HUES64 (cell line): Measurements from ENCODE around the gene PAFAH2. TPM values are rescaled to one million over a fixed set of nuclear protein-coding genes. Genes with fewer than 3 reads are reported as not detected.

Source experiments
- H3K27ac ChIP-seq: 2 replicates; pipeline ENCODE4 v1.7.0; 2013; ENCODE audit warnings: low read depth, low read length, inconsistent platforms
- H3K27me3 ChIP-seq: 2 replicates; pipeline ENCODE4 v1.6.1; 2013; ENCODE audit warnings: mild to moderate bottlenecking, low read length; ENCODE audit not compliant: insufficient read depth
- H3K36me3 ChIP-seq: 2 replicates; pipeline ENCODE4 v1.6.1; 2013; ENCODE audit warnings: mild to moderate bottlenecking, low read length; ENCODE audit not compliant: insufficient read depth
- H3K4me1 ChIP-seq: 2 replicates; pipeline ENCODE4 v1.6.1; 2013; ENCODE audit warnings: mild to moderate bottlenecking, low read length, moderate library complexity; ENCODE audit not compliant: insufficient read depth
- H3K4me3 ChIP-seq: 2 replicates; pipeline ENCODE4 v1.5.1; 2013; ENCODE audit warnings: mild to moderate bottlenecking, low read length, moderate library complexity
- H3K9ac ChIP-seq: 2 replicates; pipeline ENCODE4 v1.6.1; 2013; ENCODE audit warnings: mild to moderate bottlenecking, low read depth, low read length
- H3K9me3 ChIP-seq: 2 replicates; pipeline ENCODE4 v1.6.1; 2013; ENCODE audit warnings: low read depth, low read length; ENCODE audit not compliant: insufficient read depth
- WGBS: fragments of 150-250, 120-280 bp; methylation state at CpG from one replicate; pipeline ENCODE4 v1.1.7; 2013; ENCODE audit warnings: missing lambda C conversion rate; 5-methylcytosine and 5-hydroxymethylcytosine counted together
- polyA plus RNA-seq, 2 experiments: library from polyadenylated mRNA; stranded (reverse); fragments of 50-300 nt; gene quantifications; one replicate each; pipeline ENCODE4 v1.2.3, GENCODE V29; 2013

The PAFAH2 gene
- polyA plus RNA-seq (2013, experiment 1 of 2) = 5.4 TPM
- 5.3 TPM for polyA plus RNA-seq (2013, experiment 2 of 2)

GRCh38 chr1:25997828-25998761 is at the start of gene PAFAH2:
Gene PAFAH2, minus strand, starts transcription at chr1:25998063. Its CDS starts 7,247 bp downstream, at chr1:25990816.
- Histone ChIP-seq H3K9ac (peak within 1 kb of the TSS; percentile 65), H3K9me3 (no peaks in the 10 kb centered on the region), H3K27me3 (no peaks in the 10 kb centered on the region), H3K36me3 (no peaks in the 10 kb centered on the region), H3K27ac (no peak within 1 kb of the TSS), H3K4me1 (peaks cover 14% of the 10 kb centered on the region), H3K4me3 (peak within 1 kb of the TSS; percentile 72)
- 3% methylated on average over 44 of the region's 47 CpGs for WGBS

DNA sequence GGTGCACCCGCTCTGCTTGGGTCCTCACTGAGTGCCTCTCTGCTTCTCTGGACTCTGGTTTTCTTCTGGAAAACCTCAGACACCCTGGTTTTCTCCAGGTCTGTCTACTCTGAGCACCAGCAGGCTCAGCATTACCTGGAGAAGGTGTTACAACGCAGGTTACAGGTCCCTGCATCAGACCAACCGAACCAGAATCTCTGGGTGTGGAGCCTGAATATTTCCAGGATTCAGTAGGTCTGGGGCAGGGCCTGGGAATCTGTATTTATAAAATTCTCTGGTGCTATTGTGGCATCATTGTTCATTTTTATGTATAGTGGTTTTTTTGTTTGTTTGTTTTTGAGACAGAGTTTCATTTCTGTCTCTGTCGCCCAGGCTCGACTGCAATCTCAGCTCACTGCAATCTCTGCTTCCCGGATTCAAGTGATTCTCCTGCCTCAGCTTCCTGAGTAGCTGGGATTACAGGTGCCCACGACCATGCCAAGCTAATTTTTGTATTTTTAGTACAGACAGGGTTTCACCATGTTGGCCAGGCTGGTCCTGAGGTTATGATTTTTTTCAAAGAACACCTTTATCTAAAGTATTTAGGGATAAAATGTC is 49.5 kb upstream of the PAFAH2 start:
- WGBS = 87% methylated on average over 7 of the region's 7 CpGs
- peaks cover 80% of the 10 kb centered on the region for H3K27me3 ChIP-seq
- H3K9me3 ChIP-seq = no peaks in the 10 kb centered on the region
- H3K4me3 ChIP-seq = no peak overlapping the region
- H3K4me1 ChIP-seq = peaks cover 2% of the 10 kb centered on the region; the same call in 1 of the 2 replicates
- no peak overlapping the region for H3K27ac ChIP-seq
- no peak overlapping the region for H3K9ac ChIP-seq
- no peaks in the 10 kb centered on the region for H3K36me3 ChIP-seq

GRCh38 chr1:26046246-26047095 is 48.6 kb upstream of the PAFAH2 start:
- Histone ChIP-seq H3K4me1 (peaks cover 2% of the 10 kb centered on the region; the same call in 1 of the 2 replicates), H3K9ac (no peak overlapping the region), H3K27me3 (peaks cover 89% of the 10 kb centered on the region), H3K4me3 (peak overlapping the region; percentile 45), H3K36me3 (no peaks in the 10 kb centered on the region), H3K27ac (no peak overlapping the region), H3K9me3 (no peaks in the 10 kb centered on the region)
- 11% methylated on average over 57 of the region's 57 CpGs for WGBS

DNA sequence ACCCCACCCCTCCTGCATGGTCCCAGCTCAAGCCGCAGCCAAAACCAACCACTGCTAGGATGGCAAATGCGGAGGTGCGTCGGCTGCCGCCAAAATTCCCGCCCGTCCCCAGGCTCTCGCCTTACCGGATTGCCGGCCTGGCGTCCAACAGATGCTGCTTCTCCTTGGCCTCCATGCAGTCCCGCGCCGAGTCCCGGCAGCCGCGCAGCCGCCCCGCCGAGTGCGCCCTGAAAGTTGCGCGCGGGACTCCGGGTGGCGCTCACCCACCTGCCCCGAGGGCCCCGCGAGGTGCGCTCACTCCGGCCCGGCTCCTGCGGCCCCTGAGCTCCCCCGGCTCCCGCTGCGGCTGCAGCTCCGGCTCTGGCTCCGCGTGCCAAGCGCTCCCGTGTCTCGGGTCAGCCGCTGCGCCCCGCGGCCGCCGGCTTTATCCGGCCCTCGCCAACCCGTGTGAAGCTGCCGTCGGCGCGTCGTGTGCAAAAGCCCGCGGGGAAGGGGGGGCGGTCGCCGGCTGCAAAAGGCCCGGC is 47.9 kb upstream of the PAFAH2 start, which contains the start of gene SLC30A2:
Gene SLC30A2, minus strand, starts transcription at position 397 of the 524 bp plus-strand sequence. Its CDS starts 222 bp downstream, at position 175.
- H3K36me3 ChIP-seq = no peaks in the 10 kb centered on the region
- H3K4me3 ChIP-seq = peak within 1 kb of the TSS; percentile 45
- H3K27me3 ChIP-seq = peaks cover 94% of the 10 kb centered on the region
- peaks cover 2% of the 10 kb centered on the region; the same call in 1 of the 2 replicates for H3K4me1 ChIP-seq
- no peak within 1 kb of the TSS; the same call in 1 of the 2 replicates for H3K9ac ChIP-seq
- H3K9me3 ChIP-seq = no peaks in the 10 kb centered on the region
- 1% methylated on average over 62 of the region's 62 CpGs for WGBS
- H3K27ac ChIP-seq = no peak within 1 kb of the TSS

- Histone ChIP-seq H3K9ac (no peak overlapping the region; the same call in 1 of the 2 replicates), H3K27ac (no peak overlapping the region), H3K4me3 (peak overlapping the region; percentile 45), H3K27me3 (peaks cover 92% of the 10 kb centered on the region), H3K36me3 (no peaks in the 10 kb centered on the region), H3K9me3 (no peaks in the 10 kb centered on the region), H3K4me1 (peaks cover 2% of the 10 kb centered on the region; the same call in 1 of the 2 replicates)
- WGBS = 34% methylated on average over 29 of the region's 29 CpGs
Measured at GRCh38 chr1:26044971-26045721, 47.3 kb upstream of the PAFAH2 start.

GRCh38 chr1:26044414-26044813 is 46.6 kb upstream of the PAFAH2 start:
- Histone ChIP-seq H3K9ac (no peak overlapping the region), H3K4me3 (no peak overlapping the region), H3K27ac (no peak overlapping the region), H3K27me3 (peaks cover 85% of the 10 kb centered on the region), H3K4me1 (peaks cover 2% of the 10 kb centered on the region; the same call in 1 of the 2 replicates), H3K36me3 (no peaks in the 10 kb centered on the region), H3K9me3 (no peaks in the 10 kb centered on the region)
- 91% methylated on average over 3 of the region's 3 CpGs for WGBS

DNA sequence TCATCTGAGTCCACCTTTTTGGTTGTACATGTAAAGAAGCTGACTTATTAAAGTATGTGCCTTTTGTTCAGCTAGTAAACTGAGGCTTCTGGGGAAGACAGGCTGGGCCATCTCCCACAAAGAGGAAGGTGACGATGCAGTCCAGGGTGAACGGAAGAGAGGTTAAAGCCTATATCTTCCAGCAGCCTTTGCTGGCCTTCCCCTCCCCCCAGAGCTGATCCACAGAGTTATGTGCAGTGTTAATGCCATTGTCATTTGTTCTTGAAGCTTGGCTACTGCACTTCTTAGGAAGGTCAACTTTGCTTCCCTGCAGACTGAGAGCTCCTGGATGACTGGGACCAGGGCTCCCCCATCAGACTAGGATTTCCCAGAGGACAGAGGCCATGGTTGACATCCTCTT is 45.9 kb upstream of the PAFAH2 start:
- H3K4me1 ChIP-seq = peaks cover 2% of the 10 kb centered on the region; the same call in 1 of the 2 replicates
- H3K27ac ChIP-seq = no peak overlapping the region
- no peak overlapping the region for H3K4me3 ChIP-seq
- H3K36me3 ChIP-seq = no peaks in the 10 kb centered on the region
- H3K27me3 ChIP-seq = peaks cover 84% of the 10 kb centered on the region
- WGBS = 96% methylated on average over 2 of the region's 2 CpGs
- H3K9ac ChIP-seq = no peak overlapping the region
- no peaks in the 10 kb centered on the region for H3K9me3 ChIP-seq

DNA sequence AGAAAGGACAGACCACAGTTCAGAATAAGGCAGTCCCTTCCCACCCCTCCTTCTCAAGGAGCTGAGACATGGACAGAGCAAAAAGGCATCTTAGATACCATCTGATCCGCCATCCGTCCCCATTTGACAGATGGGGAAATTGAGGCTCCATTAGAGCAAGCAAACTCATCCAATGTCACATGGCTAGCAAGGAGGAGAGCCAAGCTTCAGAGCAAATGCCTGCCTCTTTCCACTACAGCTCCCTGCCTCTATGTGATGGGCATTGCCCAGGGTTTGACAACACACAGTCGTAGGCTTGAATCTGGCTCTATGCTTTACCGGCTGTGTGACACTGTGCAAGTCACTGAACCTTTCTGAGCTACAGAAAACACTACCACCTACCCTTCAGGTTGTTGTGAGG is 44.1 kb upstream of the PAFAH2 start:
- Histone ChIP-seq H3K9me3 (no peaks in the 10 kb centered on the region), H3K9ac (no peak overlapping the region), H3K27ac (no peak overlapping the region), H3K27me3 (peaks cover 80% of the 10 kb centered on the region), H3K4me1 (peaks cover 2% of the 10 kb centered on the region; the same call in 1 of the 2 replicates), H3K4me3 (no peak overlapping the region), H3K36me3 (no peaks in the 10 kb centered on the region)
- WGBS = 80% methylated on average over 4 of the region's 4 CpGs

GRCh38 chr1:26041401-26041800 is 43.5 kb upstream of the PAFAH2 start:
- no peak overlapping the region for H3K9ac ChIP-seq
- H3K4me3 ChIP-seq = no peak overlapping the region
- H3K27ac ChIP-seq = no peak overlapping the region
- WGBS = 83% methylated on average over 7 of the region's 7 CpGs
- H3K9me3 ChIP-seq = no peaks in the 10 kb centered on the region
- H3K36me3 ChIP-seq = no peaks in the 10 kb centered on the region
- peaks cover 80% of the 10 kb centered on the region for H3K27me3 ChIP-seq
- no peaks in the 10 kb centered on the region for H3K4me1 ChIP-seq

DNA sequence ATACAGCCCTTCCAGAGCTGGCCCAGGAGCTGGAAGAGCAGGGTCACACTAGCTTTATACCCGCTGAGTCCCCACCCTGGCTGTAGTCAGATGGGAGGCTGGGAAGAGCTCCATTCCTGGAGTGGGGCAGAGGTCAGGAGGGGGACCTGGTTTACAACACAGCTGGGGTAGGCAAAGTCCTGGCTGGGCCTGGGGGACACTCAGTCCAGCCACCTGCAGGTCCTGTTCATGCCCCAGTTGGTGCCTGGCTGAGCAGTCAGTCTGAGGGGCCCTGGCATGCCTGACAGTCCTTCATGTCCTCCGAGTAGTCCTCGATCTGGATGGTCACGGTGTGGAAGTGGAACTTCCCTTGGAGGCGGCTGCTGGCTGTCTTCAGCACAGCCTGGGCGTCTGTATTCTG is 41.0 kb upstream of the PAFAH2 start:
- Histone ChIP-seq H3K4me3 (no peak overlapping the region), H3K9ac (no peak overlapping the region), H3K27ac (no peak overlapping the region), H3K9me3 (no peaks in the 10 kb centered on the region), H3K36me3 (no peaks in the 10 kb centered on the region), H3K27me3 (peaks cover 72% of the 10 kb centered on the region), H3K4me1 (no peaks in the 10 kb centered on the region)
- 89% methylated on average over 6 of the region's 6 CpGs for WGBS
